HG03025 (cell line): ENCODE measurements around the gene EFHC2.

ENCODE experiments used
- ATAC-seq: cut with Tn5 transposase; IDR thresholded peaks from one replicate; pipeline ENCODE4 v1.9.1; 2021; ENCODE audit warnings: mild to moderate bottlenecking, moderate library complexity; ENCODE audit not compliant: unreplicated experiment, low FRiP score

Gene EFHC2

GRCh38 chrX:44343412-44344141, at the start of gene EFHC2:
TSS of gene EFHC2 (minus strand) at chrX:44343672. CDS start at chrX:44343588, 84 bp downstream.
- no peak for ATAC-seq

GRCh38 chrX:44392767-44393166, 49.3 kb upstream of the EFHC2 start:
- no peak for ATAC-seq

GRCh38 chrX:44384688-44385338, 41.3 kb upstream of the EFHC2 start:
- ATAC-seq, result no peak

- ATAC-seq, result no peak
Observed at GRCh38 chrX:44382871-44383270, 39.4 kb upstream of the EFHC2 start.

- ATAC-seq, result no peak
Observed at GRCh38 chrX:44352758-44353157, 9.3 kb upstream of the EFHC2 start.

- ATAC-seq, result no peak
Observed at GRCh38 chrX:44349561-44349960, 6.1 kb upstream of the EFHC2 start.

- no peak for ATAC-seq
Observed at GRCh38 chrX:44344687-44345086, 1.2 kb upstream of the EFHC2 start.

GRCh38 chrX:44344194-44344593, 722 bp upstream of the EFHC2 start:
- no peak for ATAC-seq

- ATAC-seq, result no peak
Observed at GRCh38 chrX:44342866-44343265, 606 bp downstream of the EFHC2 start.

GRCh38 chrX:44338361-44338760, 5.1 kb downstream of the EFHC2 start:
- ATAC-seq, result no peak

- no peak for ATAC-seq
Observed at GRCh38 chrX:44332437-44332836, 11.0 kb downstream of the EFHC2 start.

- no peak for ATAC-seq
Observed at GRCh38 chrX:44330227-44330626, 13.2 kb downstream of the EFHC2 start.

GRCh38 chrX:44319550-44319949, 23.9 kb downstream of the EFHC2 start:
- ATAC-seq, result no peak

GRCh38 chrX:44317181-44317580, 26.3 kb downstream of the EFHC2 start:
- ATAC-seq, result no peak

- ATAC-seq, result no peak
Observed at GRCh38 chrX:44314808-44315207, 28.7 kb downstream of the EFHC2 start.

GRCh38 chrX:44314259-44314734, 29.2 kb downstream of the EFHC2 start:
- no peak for ATAC-seq

- no peak for ATAC-seq
Observed at GRCh38 chrX:44312421-44312820, 31.1 kb downstream of the EFHC2 start.

- ATAC-seq, result no peak
Observed at GRCh38 chrX:44310227-44310626, 33.2 kb downstream of the EFHC2 start.

- ATAC-seq, result no peak
Observed at GRCh38 chrX:44308869-44309268, 34.6 kb downstream of the EFHC2 start.

- no peak for ATAC-seq
Observed at GRCh38 chrX:44306356-44306755, 37.1 kb downstream of the EFHC2 start.

- no peak for ATAC-seq
Observed at GRCh38 chrX:44305921-44306320, 37.6 kb downstream of the EFHC2 start.

- ATAC-seq, result no peak
Observed at GRCh38 chrX:44303119-44303518, 40.4 kb downstream of the EFHC2 start.
